OCI-LY1 (cell line): ENCODE measurements around the gene NUMBL.

Source experiments
- CTCF ChIP-seq: fragments of 200-600 bp; sonication (generic), shearing (Covaris generic); IDR thresholded peaks from 2 replicates; pipeline ENCODE4 v1.5.1; 2017; ENCODE audit warnings: mild to moderate bottlenecking, antibody characterized with exemption, low read length, moderate library complexity, mixed read lengths
- EZH2 ChIP-seq: fragments of 200-600 bp; sonication (generic), shearing (Covaris generic); IDR thresholded peaks from 2 replicates; pipeline ENCODE4 v1.8.0; 2017; ENCODE audit warnings: borderline replicate concordance, mixed run types, mild to moderate bottlenecking, antibody characterized with exemption, low read length, moderate library complexity, mixed read lengths

GRCh38 chr19:40717325-40717879 is 27.0 kb upstream of the NUMBL start:
- no peak for TF ChIP-seq CTCF
- TF ChIP-seq EZH2 = no peak
